ENCODE results near the gene GSTM2.
"Not testable (repeated sequence)": the region's sequence is repeated elsewhere in the genome, so short reads cannot be mapped to it uniquely, and the experiment has no call there.

GSTM2 gene

DNA sequence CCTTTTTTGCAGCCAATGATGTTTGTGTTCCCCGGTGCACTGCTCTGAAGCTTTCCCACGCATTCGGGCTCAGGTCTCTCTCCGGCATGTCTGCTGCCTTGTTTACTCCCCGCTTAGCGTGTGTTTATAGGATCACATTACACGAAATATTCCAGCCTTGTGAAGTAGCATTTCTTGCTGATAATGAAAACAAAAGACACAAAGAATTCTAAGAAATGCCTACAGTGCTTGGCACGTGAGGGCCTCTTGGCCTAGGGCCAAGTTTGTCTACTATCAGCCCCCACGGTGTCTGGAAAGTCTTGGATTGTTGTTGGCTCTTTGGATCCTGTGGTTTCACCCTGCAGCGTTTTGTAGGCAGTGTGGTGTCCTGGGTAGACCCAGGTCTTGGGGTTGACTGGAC is 23.2 kb upstream of the GSTM2 start:
- DNase-seq (ENCODE audit: low read depth), result no peak

DNA sequence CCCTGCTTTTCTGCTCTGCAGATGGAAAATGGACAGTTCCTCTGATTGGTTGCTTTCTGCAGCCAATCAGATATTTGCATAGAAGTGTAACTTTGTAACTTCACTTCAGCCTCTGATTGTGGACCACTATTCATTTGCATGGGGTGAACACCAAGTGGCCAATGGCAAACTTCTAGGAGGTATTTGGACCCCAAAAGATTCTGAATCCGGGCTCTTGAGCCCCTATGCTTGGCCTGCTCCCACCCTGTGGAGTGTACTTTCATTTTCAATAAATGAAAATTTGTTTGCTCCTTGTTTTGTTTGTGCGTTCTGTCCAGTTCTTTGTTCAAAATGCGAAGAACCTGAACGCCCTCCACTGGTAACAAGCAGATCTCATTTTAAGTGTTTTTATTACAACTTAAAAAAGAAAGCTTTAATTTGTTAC is 18.4 kb upstream of the GSTM2 start:
- DNase-seq (ENCODE audit: low read depth), result no peak

- DNase-seq (ENCODE audit: low read depth), result no peak
These were observed 17.2 kb upstream of the GSTM2 start for GRCh38 chr1:109650609-109651008.

DNA sequence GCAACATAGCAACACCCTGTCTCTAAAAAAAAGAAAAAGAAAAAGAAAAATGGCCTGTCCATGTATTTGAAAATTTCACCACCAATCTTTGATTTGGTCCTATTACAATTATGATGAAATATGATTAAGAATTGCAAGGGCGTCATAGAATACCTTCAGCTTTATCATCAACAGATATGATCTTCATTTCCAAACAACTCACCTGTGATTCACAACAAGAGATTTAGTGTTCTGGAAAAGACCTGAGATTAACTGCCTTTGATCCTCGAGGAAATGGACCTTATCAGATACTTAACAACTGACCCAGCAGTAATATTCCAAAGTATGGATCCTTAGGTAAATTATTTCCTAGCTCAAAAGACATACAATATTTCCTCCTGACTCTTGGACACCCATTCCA is 15.5 kb upstream of the GSTM2 start:
- no peak for DNase-seq (ENCODE audit: low read depth)

DNA sequence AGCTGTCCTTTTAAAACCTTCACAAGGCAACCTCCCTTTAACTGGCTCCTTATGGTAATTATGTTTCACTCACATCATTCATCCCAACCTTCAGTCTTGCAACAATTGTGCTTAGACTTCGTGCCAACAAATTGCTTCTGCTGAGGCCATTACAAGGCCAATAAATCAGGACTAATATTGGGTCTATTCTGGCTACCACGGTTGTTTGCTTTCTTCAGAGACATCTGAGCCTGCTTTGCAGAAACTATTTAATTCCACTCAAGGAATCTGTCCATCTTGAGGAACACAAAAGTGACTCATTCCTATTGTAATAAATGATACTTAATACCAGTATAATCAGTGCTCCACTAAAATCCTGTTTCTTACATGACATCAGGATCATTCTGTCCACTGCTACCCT is 14.6 kb upstream of the GSTM2 start:
- DNase-seq (ENCODE audit: low read depth), result no peak

DNA sequence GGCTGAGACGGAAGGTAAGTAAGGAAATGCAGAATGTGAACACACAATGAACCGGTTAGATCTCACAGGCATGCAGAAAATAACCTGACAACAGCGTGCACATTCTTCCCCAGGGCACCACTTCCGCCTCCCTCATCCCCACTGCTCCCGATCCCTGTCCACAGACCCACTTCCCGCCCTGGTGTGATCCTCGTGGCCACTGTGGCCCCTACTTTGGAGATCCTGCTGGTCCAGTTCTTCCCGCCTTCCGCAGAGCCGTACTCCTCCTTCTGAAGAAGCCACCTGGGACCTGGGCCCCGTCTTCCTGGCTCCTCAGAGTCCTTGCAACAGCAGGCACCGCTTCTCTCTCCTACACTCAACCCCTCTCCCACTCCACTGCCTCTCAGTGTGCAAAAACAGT is 13.3 kb upstream of the GSTM2 start:
- no peak for DNase-seq (ENCODE audit: low read depth)

DNA sequence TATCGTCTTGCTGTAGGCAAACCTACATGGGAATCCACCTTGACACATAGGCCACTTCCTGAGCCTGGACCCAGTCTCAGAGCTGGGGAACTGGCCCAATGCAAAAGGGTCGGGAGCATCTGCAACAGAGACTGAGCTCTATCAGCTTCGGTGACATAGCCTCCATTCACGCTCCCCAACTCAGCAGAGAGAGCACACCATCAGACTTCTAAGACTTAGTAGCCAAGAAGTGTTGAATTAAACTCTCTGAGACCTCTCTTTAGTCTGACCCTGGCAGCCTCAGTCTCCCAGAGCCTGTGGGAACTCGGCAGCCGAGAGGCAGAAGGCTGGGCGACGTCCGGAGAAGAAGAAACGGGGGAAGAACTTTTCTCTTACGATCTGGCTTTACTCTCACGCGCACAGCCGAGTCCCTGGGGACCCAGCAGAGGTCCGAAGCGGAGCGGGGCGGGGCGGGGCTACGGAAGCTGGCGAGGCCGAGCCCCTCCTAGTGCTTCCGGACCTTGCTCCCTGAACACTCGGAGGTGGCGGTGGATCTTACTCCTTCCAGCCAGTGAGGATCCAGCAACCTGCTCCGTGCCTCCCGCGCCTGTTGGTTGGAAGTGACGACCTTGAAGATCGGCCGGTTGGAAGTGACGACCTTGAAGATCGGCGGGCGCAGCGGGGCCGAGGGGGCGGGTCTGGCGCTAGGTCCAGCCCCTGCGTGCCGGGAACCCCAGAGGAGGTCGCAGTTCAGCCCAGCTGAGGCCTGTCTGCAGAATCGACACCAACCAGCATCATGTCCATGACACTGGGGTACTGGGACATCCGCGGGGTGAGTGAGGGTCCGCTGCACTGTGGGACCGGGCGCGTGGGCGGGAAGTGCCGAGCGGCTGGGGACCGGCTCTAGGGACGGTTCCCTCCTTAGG is 12.0 kb upstream of the GSTM2 start, which contains the start of gene GSTM4:
Gene GSTM4, plus strand, starts transcription at position 485 of the 905 bp plus-strand sequence. Its CDS starts 291 bp downstream, at position 776.
- DNase-seq (ENCODE audit: low read depth), result peak; percentile 65

- no peak for DNase-seq (ENCODE audit: low read depth)
These were observed 10.5 kb upstream of the GSTM2 start for GRCh38 chr1:109657395-109657794.

- no peak for DNase-seq (ENCODE audit: low read depth)
These were observed 9.9 kb upstream of the GSTM2 start for GRCh38 chr1:109657970-109658369.

GRCh38 chr1:109658533-109659042 is 9.3 kb upstream of the GSTM2 start:
- DNase-seq (ENCODE audit: low read depth), result no peak

- DNase-seq (ENCODE audit: low read depth), result no peak
These were observed 8.7 kb upstream of the GSTM2 start for GRCh38 chr1:109659145-109659544.

- no peak for DNase-seq (ENCODE audit: low read depth)
These were observed 7.7 kb upstream of the GSTM2 start for GRCh38 chr1:109659997-109660690.

DNA sequence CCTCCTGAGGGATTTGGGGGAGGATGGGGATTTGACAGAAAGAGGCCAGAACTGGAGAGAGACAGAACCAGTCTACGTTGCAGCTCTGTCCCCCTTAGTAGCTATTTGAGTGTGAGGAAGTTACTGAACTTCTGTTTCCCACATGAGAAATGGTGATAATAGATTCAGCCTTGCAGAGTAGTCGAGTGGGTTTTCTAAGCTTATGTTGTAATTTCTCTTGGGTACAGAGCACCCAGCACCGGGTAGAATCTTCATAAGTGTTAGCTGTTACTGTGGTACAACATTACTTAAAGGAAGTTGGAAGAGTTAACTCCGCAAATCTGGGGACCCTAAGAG is 7.2 kb upstream of the GSTM2 start:
- not testable (repeated sequence) for DNase-seq (ENCODE audit: low read depth)

- DNase-seq (ENCODE audit: low read depth), result no peak
These were observed 6.5 kb upstream of the GSTM2 start for GRCh38 chr1:109661391-109661790.

- no peak for DNase-seq (ENCODE audit: low read depth)
These were observed 3.2 kb upstream of the GSTM2 start for GRCh38 chr1:109664671-109665070.

- no peak for DNase-seq (ENCODE audit: low read depth)
These were observed 392 bp downstream of the GSTM2 start for GRCh38 chr1:109668123-109668775.

- no peak for DNase-seq (ENCODE audit: low read depth)
These were observed 1.5 kb downstream of the GSTM2 start for GRCh38 chr1:109669246-109669948.

DNA sequence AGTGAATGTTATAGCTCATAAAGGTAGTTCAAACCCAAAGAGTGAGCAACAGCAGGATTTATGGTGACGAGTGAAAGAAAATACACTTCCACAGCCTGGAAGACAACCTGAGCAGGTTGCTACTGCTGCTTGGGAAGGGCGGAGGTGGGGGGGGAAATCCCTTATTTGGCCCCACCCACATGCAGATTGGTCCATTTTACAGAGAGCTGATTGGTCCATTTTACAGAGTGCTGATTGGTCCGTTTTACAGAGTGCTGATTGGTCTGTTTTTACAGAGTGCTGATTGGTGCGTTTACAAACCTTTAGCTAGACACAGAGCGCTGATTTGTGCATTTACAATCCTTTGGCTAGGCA is 2.1 kb downstream of the GSTM2 start:
- DNase-seq (ENCODE audit: low read depth), result not testable (repeated sequence)

DNA sequence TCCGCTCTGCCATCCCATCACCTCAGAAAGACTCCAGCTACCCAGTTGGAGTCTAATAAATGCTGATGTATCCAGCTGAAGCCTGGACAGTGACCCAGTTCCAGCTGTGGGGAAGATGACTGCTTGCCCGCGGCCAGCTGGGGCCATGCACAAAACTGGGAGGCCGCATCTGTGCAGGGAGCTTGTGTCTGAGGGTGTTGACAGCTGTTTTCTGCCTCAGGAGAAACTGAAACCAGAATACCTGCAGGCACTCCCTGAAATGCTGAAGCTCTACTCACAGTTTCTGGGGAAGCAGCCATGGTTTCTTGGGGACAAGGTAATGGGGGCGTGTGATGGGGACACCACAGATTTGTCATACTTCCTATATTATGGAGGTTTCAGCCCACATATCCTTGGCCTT is 3.2 kb downstream of the GSTM2 start:
- DNase-seq (ENCODE audit: low read depth), result no peak

DNA sequence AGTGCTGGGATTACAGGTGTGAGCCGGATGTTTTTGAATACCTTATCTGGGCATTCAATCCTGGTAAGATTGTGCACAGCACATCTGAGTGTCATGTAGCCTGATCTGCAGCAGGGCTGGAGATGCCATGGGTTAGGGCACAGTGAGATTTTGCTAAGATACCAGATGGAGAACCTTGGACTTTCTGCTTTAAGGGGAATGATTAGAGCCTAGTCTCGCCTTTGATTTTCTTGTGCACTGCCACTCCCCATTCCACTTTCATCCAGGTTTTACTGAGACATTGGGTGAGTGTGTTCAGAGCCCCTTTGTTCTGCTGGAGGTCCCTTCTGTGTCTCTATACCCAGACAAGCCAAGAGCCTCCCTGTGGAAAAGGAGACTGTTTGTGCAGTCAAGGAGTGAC is 6.0 kb downstream of the GSTM2 start:
- DNase-seq (ENCODE audit: low read depth), result not testable (repeated sequence)

- DNase-seq (ENCODE audit: low read depth), result not testable (repeated sequence)
These were observed 9.0 kb downstream of the GSTM2 start for GRCh38 chr1:109676683-109677381.
